ENCODE results near the gene MB21D2.
A peak's percentile ranks its signal among the peaks of the same experiment; 100 is the strongest.

The MB21D2 gene

DNA sequence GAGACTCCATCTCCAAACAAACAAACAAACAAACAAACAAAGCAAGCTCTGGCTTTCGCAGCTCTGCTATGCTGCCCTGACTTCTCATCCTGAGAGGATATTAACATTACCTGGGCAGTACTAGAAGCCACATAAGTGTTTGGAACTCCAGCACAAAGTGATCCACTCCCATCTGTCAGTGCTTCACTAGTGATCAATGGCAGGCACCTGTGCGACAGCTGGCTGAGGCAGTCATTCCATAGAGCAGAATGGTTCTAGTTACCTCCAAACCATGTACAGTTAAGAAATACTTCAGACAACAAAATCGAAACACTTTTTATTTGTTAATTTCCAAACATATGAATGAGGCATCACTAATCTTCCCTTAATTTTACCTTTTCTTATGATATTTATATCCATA, 2.8 kb upstream of the MB21D2 start:
- Histone ChIP-seq H3K9ac (ENCODE audit: low read length) (no peak overlapping the region), H3K27me3 (ENCODE audit: control insufficient read depth in 1 of 2, insufficient read depth in 2 of 2, low read length in 2 of 2) (no peaks in the 10 kb centered on the region), H3K4me3 (ENCODE audit: low read depth in 1 of 2, low read length in 2 of 2) (no peak overlapping the region), H3K9me3 (ENCODE audit: low read length) (no peaks in the 10 kb centered on the region), H3K4me1 (ENCODE audit: insufficient read depth, low read length) (peaks cover 22% of the 10 kb centered on the region), H3K27ac (ENCODE audit: low read depth, low read length) (no peak overlapping the region), H3K36me3 (ENCODE audit: insufficient read depth, low read length) (no peaks in the 10 kb centered on the region)

DNA sequence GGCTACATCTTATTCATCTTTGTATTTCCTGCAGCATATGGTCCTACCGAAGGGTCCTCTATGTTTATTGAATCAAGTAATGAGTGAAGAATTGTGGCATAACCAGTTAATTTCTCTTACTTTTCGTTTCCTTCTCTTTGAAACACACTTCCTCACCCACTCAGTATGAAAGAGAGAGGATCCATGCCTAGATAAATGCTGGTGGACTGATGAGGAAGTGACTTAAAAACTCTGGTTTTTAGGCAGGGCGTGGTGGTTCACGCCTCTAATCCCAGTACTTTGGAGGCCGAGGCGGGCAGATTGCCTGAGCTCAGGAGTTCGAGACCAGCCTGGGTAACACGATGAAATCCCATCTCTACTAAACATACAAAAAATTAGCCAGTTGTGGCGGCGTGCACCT, 2.2 kb upstream of the MB21D2 start:
- no peak overlapping the region for H3K27ac ChIP-seq (ENCODE audit: low read depth, low read length)
- peaks cover 22% of the 10 kb centered on the region for H3K4me1 ChIP-seq (ENCODE audit: insufficient read depth, low read length)
- H3K36me3 ChIP-seq (ENCODE audit: insufficient read depth, low read length), result no peaks in the 10 kb centered on the region
- no peaks in the 10 kb centered on the region for H3K9me3 ChIP-seq (ENCODE audit: low read length)
- H3K9ac ChIP-seq (ENCODE audit: low read length), result no peak overlapping the region
- H3K4me3 ChIP-seq (ENCODE audit: low read depth in 1 of 2, low read length in 2 of 2), result no peak overlapping the region
- no peaks in the 10 kb centered on the region for H3K27me3 ChIP-seq (ENCODE audit: control insufficient read depth in 1 of 2, insufficient read depth in 2 of 2, low read length in 2 of 2)

GRCh38 chr3:192918275-192918588, 576 bp upstream of the MB21D2 start:
- no peaks in the 10 kb centered on the region for H3K27me3 ChIP-seq (ENCODE audit: control insufficient read depth in 1 of 2, insufficient read depth in 2 of 2, low read length in 2 of 2)
- peak overlapping the region; percentile 29 for H3K9ac ChIP-seq (ENCODE audit: low read length)
- peak overlapping the region; percentile 81 for H3K27ac ChIP-seq (ENCODE audit: low read depth, low read length)
- H3K36me3 ChIP-seq (ENCODE audit: insufficient read depth, low read length), result no peaks in the 10 kb centered on the region
- no peaks in the 10 kb centered on the region for H3K9me3 ChIP-seq (ENCODE audit: low read length)
- H3K4me1 ChIP-seq (ENCODE audit: insufficient read depth, low read length), result peaks cover 22% of the 10 kb centered on the region
- H3K4me3 ChIP-seq (ENCODE audit: low read depth in 1 of 2, low read length in 2 of 2), result peak overlapping the region; percentile 53 to 90

- Histone ChIP-seq H3K4me3 (ENCODE audit: low read depth in 1 of 2, low read length in 2 of 2) (peak overlapping the region; percentile 89 to 90), H3K27ac (ENCODE audit: low read depth, low read length) (peak overlapping the region; percentile 95), H3K27me3 (ENCODE audit: control insufficient read depth in 1 of 2, insufficient read depth in 2 of 2, low read length in 2 of 2) (no peaks in the 10 kb centered on the region), H3K9ac (ENCODE audit: low read length) (peak overlapping the region; percentile 59), H3K9me3 (ENCODE audit: low read length) (no peaks in the 10 kb centered on the region), H3K36me3 (ENCODE audit: insufficient read depth, low read length) (no peaks in the 10 kb centered on the region), H3K4me1 (ENCODE audit: insufficient read depth, low read length) (peaks cover 18% of the 10 kb centered on the region)
Observed at GRCh38 chr3:192917028-192917403, 640 bp downstream of the MB21D2 start.

GRCh38 chr3:192916371-192917027, 1.2 kb downstream of the MB21D2 start:
- Histone ChIP-seq H3K27ac (ENCODE audit: low read depth, low read length) (peak overlapping the region; percentile 95), H3K4me1 (ENCODE audit: insufficient read depth, low read length) (peaks cover 13% of the 10 kb centered on the region), H3K9me3 (ENCODE audit: low read length) (no peaks in the 10 kb centered on the region), H3K27me3 (ENCODE audit: control insufficient read depth in 1 of 2, insufficient read depth in 2 of 2, low read length in 2 of 2) (no peaks in the 10 kb centered on the region), H3K36me3 (ENCODE audit: insufficient read depth, low read length) (no peaks in the 10 kb centered on the region), H3K9ac (ENCODE audit: low read length) (peak overlapping the region; percentile 59), H3K4me3 (ENCODE audit: low read depth in 1 of 2, low read length in 2 of 2) (peak overlapping the region; percentile 89 to 90)

DNA sequence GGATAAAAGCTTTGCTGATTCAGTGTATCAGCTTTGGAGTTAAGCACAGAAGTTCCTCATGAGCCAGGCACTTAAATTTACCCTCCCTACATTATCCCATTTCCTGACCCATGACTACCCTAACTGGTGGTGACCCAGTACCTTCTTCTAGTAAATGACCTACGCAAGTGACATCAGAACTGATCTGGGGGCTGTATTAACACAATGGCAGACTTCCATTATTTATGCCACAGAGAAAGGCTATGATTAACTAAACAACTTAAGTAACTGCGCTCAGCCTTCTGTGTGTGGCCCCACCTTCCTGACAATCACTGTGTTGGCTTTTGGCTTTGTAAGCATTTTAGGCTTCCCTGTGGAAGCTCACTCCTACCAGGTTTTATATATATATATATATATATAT, 1.9 kb downstream of the MB21D2 start:
- Histone ChIP-seq H3K27ac (ENCODE audit: low read depth, low read length) (no peak overlapping the region), H3K4me1 (ENCODE audit: insufficient read depth, low read length) (peaks cover 11% of the 10 kb centered on the region), H3K4me3 (ENCODE audit: low read depth in 1 of 2, low read length in 2 of 2) (peak overlapping the region in 1 of 2 donors; percentile 90), H3K36me3 (ENCODE audit: insufficient read depth, low read length) (no peaks in the 10 kb centered on the region), H3K9me3 (ENCODE audit: low read length) (no peaks in the 10 kb centered on the region), H3K27me3 (ENCODE audit: control insufficient read depth in 1 of 2, insufficient read depth in 2 of 2, low read length in 2 of 2) (no peaks in the 10 kb centered on the region), H3K9ac (ENCODE audit: low read length) (no peak overlapping the region)

- Histone ChIP-seq H3K27me3 (ENCODE audit: control insufficient read depth in 1 of 2, insufficient read depth in 2 of 2, low read length in 2 of 2) (no peaks in the 10 kb centered on the region), H3K9me3 (ENCODE audit: low read length) (no peaks in the 10 kb centered on the region), H3K9ac (ENCODE audit: low read length) (no peak overlapping the region), H3K4me1 (ENCODE audit: insufficient read depth, low read length) (peaks cover 11% of the 10 kb centered on the region), H3K4me3 (ENCODE audit: low read depth in 1 of 2, low read length in 2 of 2) (no peak overlapping the region), H3K27ac (ENCODE audit: low read depth, low read length) (no peak overlapping the region), H3K36me3 (ENCODE audit: insufficient read depth, low read length) (no peaks in the 10 kb centered on the region)
Observed at GRCh38 chr3:192915304-192915703, 2.4 kb downstream of the MB21D2 start.

DNA sequence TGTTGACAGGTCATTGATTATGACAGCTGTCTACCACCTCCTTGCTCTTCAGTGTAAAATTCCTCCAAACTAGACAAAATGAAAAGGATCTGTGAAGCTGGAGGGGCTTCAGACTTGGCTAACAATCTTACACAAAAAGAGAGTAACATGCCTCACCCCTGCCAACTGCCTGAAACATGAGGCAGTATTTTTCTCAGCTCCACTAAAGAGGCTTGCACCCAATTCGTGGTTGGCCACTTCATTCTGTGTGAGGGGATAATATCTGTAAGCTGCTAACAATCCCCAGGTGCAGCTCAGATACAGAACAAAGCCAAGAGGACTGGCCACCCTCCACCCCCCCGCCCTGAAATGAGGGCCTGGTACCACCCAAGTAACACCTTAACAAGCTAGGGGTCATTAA, 2.8 kb downstream of the MB21D2 start:
- no peak overlapping the region for H3K27ac ChIP-seq (ENCODE audit: low read depth, low read length)
- H3K4me3 ChIP-seq (ENCODE audit: low read depth in 1 of 2, low read length in 2 of 2), result no peak overlapping the region
- no peaks in the 10 kb centered on the region for H3K36me3 ChIP-seq (ENCODE audit: insufficient read depth, low read length)
- H3K9me3 ChIP-seq (ENCODE audit: low read length), result no peaks in the 10 kb centered on the region
- no peak overlapping the region for H3K9ac ChIP-seq (ENCODE audit: low read length)
- no peaks in the 10 kb centered on the region for H3K27me3 ChIP-seq (ENCODE audit: control insufficient read depth in 1 of 2, insufficient read depth in 2 of 2, low read length in 2 of 2)
- H3K4me1 ChIP-seq (ENCODE audit: insufficient read depth, low read length), result peaks cover 11% of the 10 kb centered on the region

DNA sequence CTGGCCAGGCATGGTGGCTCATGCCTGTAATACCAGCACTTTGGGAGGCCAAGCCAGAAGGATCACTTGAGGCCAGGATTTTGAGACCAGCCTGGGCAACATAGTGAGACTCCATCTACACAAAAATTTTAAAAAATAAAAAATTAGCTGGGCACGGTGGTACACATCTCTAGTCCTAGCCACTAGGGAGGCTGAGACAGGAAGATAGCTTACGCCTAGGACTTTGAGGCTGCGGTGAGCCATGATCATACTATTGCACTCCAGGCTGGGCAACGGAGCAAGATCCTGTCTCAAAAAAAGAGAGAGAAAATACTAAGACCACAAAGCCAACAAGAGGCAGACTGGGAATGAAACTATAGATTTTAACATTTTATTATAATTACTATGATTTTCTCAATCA, 4.1 kb downstream of the MB21D2 start:
- no peak overlapping the region for H3K27ac ChIP-seq (ENCODE audit: low read depth, low read length)
- H3K4me3 ChIP-seq (ENCODE audit: low read depth in 1 of 2, low read length in 2 of 2), result no peak overlapping the region
- H3K27me3 ChIP-seq (ENCODE audit: control insufficient read depth in 1 of 2, insufficient read depth in 2 of 2, low read length in 2 of 2), result no peaks in the 10 kb centered on the region
- H3K9me3 ChIP-seq (ENCODE audit: low read length), result no peaks in the 10 kb centered on the region
- no peaks in the 10 kb centered on the region for H3K36me3 ChIP-seq (ENCODE audit: insufficient read depth, low read length)
- peaks cover 2% of the 10 kb centered on the region for H3K4me1 ChIP-seq (ENCODE audit: insufficient read depth, low read length)
- no peak overlapping the region for H3K9ac ChIP-seq (ENCODE audit: low read length)

DNA sequence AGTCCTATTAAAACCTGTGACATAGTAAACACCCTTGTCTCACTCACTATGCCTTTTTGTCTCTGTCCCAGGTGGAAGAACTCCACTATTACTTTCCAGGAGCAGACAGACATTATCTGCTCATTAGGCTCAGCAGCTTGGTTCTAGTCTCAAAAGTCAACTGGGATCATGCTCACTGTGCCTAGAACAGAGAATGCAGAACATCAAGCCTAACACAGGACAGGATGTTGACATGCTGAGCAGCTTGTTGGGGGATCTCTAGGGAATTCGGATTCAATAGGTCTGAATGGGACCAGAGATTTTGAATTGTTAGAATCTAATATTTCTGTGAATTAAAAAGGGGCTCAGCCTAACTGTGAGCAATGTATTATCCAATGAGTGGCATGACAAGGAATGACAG, 6.4 kb downstream of the MB21D2 start:
- Histone ChIP-seq H3K4me3 (ENCODE audit: low read depth in 1 of 2, low read length in 2 of 2) (no peak overlapping the region), H3K9me3 (ENCODE audit: low read length) (no peaks in the 10 kb centered on the region), H3K36me3 (ENCODE audit: insufficient read depth, low read length) (no peaks in the 10 kb centered on the region), H3K4me1 (ENCODE audit: insufficient read depth, low read length) (peaks cover 12% of the 10 kb centered on the region), H3K9ac (ENCODE audit: low read length) (no peak overlapping the region), H3K27me3 (ENCODE audit: control insufficient read depth in 1 of 2, insufficient read depth in 2 of 2, low read length in 2 of 2) (no peaks in the 10 kb centered on the region), H3K27ac (ENCODE audit: low read depth, low read length) (no peak overlapping the region)

- Histone ChIP-seq H3K4me1 (ENCODE audit: insufficient read depth, low read length) (peaks cover 15% of the 10 kb centered on the region), H3K36me3 (ENCODE audit: insufficient read depth, low read length) (no peaks in the 10 kb centered on the region), H3K27ac (ENCODE audit: low read depth, low read length) (no peak overlapping the region), H3K9ac (ENCODE audit: low read length) (no peak overlapping the region), H3K9me3 (ENCODE audit: low read length) (no peaks in the 10 kb centered on the region), H3K27me3 (ENCODE audit: control insufficient read depth in 1 of 2, insufficient read depth in 2 of 2, low read length in 2 of 2) (no peaks in the 10 kb centered on the region), H3K4me3 (ENCODE audit: low read depth in 1 of 2, low read length in 2 of 2) (no peak overlapping the region)
Observed at GRCh38 chr3:192907784-192908183, 9.9 kb downstream of the MB21D2 start.

GRCh38 chr3:192906940-192907339, 10.7 kb downstream of the MB21D2 start:
- Histone ChIP-seq H3K9ac (ENCODE audit: low read length) (no peak overlapping the region), H3K4me1 (ENCODE audit: insufficient read depth, low read length) (peaks cover 15% of the 10 kb centered on the region), H3K36me3 (ENCODE audit: insufficient read depth, low read length) (no peaks in the 10 kb centered on the region), H3K27ac (ENCODE audit: low read depth, low read length) (no peak overlapping the region), H3K27me3 (ENCODE audit: control insufficient read depth in 1 of 2, insufficient read depth in 2 of 2, low read length in 2 of 2) (no peaks in the 10 kb centered on the region), H3K9me3 (ENCODE audit: low read length) (no peaks in the 10 kb centered on the region), H3K4me3 (ENCODE audit: low read depth in 1 of 2, low read length in 2 of 2) (no peak overlapping the region)

Data from muscle layer of colon (tissue), 2 donors.